NCI-H460 (cell line): Measurements from ENCODE around the gene CETN2. TPM values are rescaled to one million over a fixed set of nuclear protein-coding genes. Genes with fewer than 3 reads are reported as not detected.
"Not testable (repeated sequence)": the region's sequence is repeated elsewhere in the genome, so short reads cannot be mapped to it uniquely, and the experiment has no call there.

Source experiments
- DNase-seq: peaks from one replicate; pipeline ENCODE4 v3.0.0-alpha.2; 2016; ENCODE audit warnings: low read depth; ENCODE audit errors: extremely low read depth
- total RNA-seq: library from RNA; depleted of rRNA; stranded (reverse); fragments of >200 nt; shearing (Covaris generic); gene quantifications from 2 replicates; pipeline ENCODE4 v1.2.3, GENCODE V29; 2014

Gene CETN2
- total RNA-seq, 1 experiment from 2014 or later, result 37.7 TPM

GRCh38 chrX:152833378-152833777 lies 2.8 kb upstream of the CETN2 start:
- DNase-seq, result no peak

GRCh38 chrX:152832520-152832919 lies 2.0 kb upstream of the CETN2 start:
- DNase-seq, result no peak

- no peak for DNase-seq
These were observed 834 bp upstream of the CETN2 start for GRCh38 chrX:152831391-152831790.

GRCh38 chrX:152824841-152825374 lies 5.6 kb downstream of the CETN2 start:
- DNase-seq, result no peak

- no peak for DNase-seq
These were observed 6.9 kb downstream of the CETN2 start for GRCh38 chrX:152823657-152824056.

- DNase-seq, result no peak
These were observed 8.0 kb downstream of the CETN2 start for GRCh38 chrX:152822383-152823086.

- peak; percentile 41 for DNase-seq
These were observed 9.3 kb downstream of the CETN2 start for GRCh38 chrX:152821145-152821765.

GRCh38 chrX:152819732-152820131 lies 10.8 kb downstream of the CETN2 start:
- no peak for DNase-seq

GRCh38 chrX:152819266-152819665 lies 11.3 kb downstream of the CETN2 start:
- no peak for DNase-seq

GRCh38 chrX:152818356-152818755 lies 12.2 kb downstream of the CETN2 start:
- DNase-seq, result no peak

GRCh38 chrX:152817078-152817764 lies 13.3 kb downstream of the CETN2 start:
- peak; percentile 45 for DNase-seq

GRCh38 chrX:152814048-152814447 lies 16.5 kb downstream of the CETN2 start:
- no peak for DNase-seq

- DNase-seq, result no peak
These were observed 17.4 kb downstream of the CETN2 start for GRCh38 chrX:152813206-152813605.

- DNase-seq, result no peak
These were observed 20.2 kb downstream of the CETN2 start for GRCh38 chrX:152810403-152810802.

- DNase-seq, result no peak
These were observed 24.5 kb downstream of the CETN2 start for GRCh38 chrX:152806035-152806434.

- DNase-seq, result no peak
These were observed 31.6 kb downstream of the CETN2 start for GRCh38 chrX:152798945-152799344.

- DNase-seq, result not testable (repeated sequence)
These were observed 43.5 kb downstream of the CETN2 start for GRCh38 chrX:152787062-152787461.
